CD4-positive, alpha-beta memory T cell (primary cell): Measurements from ENCODE around the gene GGT6. TPM values are rescaled to one million over a fixed set of nuclear protein-coding genes. Genes with fewer than 3 reads are reported as not detected.

Source experiments
- CTCF ChIA-PET: fragments of 350-600 bp; sonication (Branson Sonifier 250); formaldehyde crosslinking; loops from one replicate; lab custom pipeline; 2021; ENCODE audit warnings: inconsistent platforms; ENCODE audit not compliant: partially characterized antibody; lab: Charles Lee
- POLR2A ChIA-PET: fragments of 350-600 bp; sonication (Branson Sonifier 250); formaldehyde crosslinking; loops from one replicate; lab custom pipeline; 2021; ENCODE audit not compliant: partially characterized antibody; lab: Charles Lee
- DNase-seq, 5 donors: peaks; one replicate each; pipeline versions ENCODE4 v3.0.0 to v3.0.0-alpha.2; 2020 to 2022; ENCODE audit warnings: mixed read lengths in 1 of 5
- H3K27ac ChIP-seq: one replicate; pipeline ENCODE4 v1.7.0; 2013; ENCODE audit warnings: low read depth, low read length
- H3K27me3 ChIP-seq: 2 replicates; pipeline ENCODE4 v1.7.0; 2013; ENCODE audit warnings: mild to moderate bottlenecking, low read length, moderate library complexity; ENCODE audit not compliant: insufficient read depth
- H3K36me3 ChIP-seq: 2 replicates; pipeline ENCODE4 v1.7.0; 2013; ENCODE audit warnings: mild to moderate bottlenecking, low read length, moderate library complexity; ENCODE audit not compliant: insufficient read depth
- H3K4me1 ChIP-seq: 2 replicates; pipeline ENCODE4 v1.7.0; 2013; ENCODE audit warnings: mild to moderate bottlenecking, low read length, moderate library complexity; ENCODE audit not compliant: insufficient read depth
- H3K4me3 ChIP-seq, 2 donors: one replicate each; pipeline ENCODE4 v1.7.0; 2013; ENCODE audit warnings: low read length in 2 of 2, mild to moderate bottlenecking in 1 of 2
- H3K9me3 ChIP-seq, 2 donors: one replicate each; pipeline ENCODE4 v1.7.0; 2013; ENCODE audit warnings: low read length in 2 of 2, control low read depth in 1 of 2; ENCODE audit not compliant: control insufficient read depth in 1 of 2
- H3K27ac Mint-ChIP-seq, 7 donors: one replicate each; pipeline ENCODE4 v1.8.0; 2020 to 2021; ENCODE audit warnings: mixed read lengths in 7 of 7, mild to moderate bottlenecking in 6 of 7, inconsistent platforms in 3 of 7, moderate library complexity in 3 of 7
- H3K27me3 Mint-ChIP-seq, 2 donors: one replicate each; pipeline ENCODE4 v1.8.0; 2020 to 2021; ENCODE audit warnings: mixed read lengths in 2 of 2
- H3K36me3 Mint-ChIP-seq, 2 donors: one replicate each; pipeline ENCODE4 v1.8.0; 2020 to 2021; ENCODE audit warnings: mixed read lengths in 2 of 2, inconsistent platforms in 1 of 2, mild to moderate bottlenecking in 1 of 2
- H3K4me1 Mint-ChIP-seq, 4 donors: one replicate each; pipeline ENCODE4 v1.8.0; 2020 to 2021; ENCODE audit warnings: mixed read lengths in 4 of 4, mild to moderate bottlenecking in 1 of 4
- H3K4me3 Mint-ChIP-seq, 8 donors: one replicate each; pipeline ENCODE4 v1.8.0; 2020 to 2021; ENCODE audit warnings: mixed read lengths in 8 of 8, mild to moderate bottlenecking in 7 of 8, moderate library complexity in 6 of 8, inconsistent platforms in 3 of 8
- H3K9me3 Mint-ChIP-seq, 8 donors: one replicate each; pipeline ENCODE4 v1.8.0; 2020 to 2021; ENCODE audit warnings: mixed read lengths in 8 of 8, mild to moderate bottlenecking in 5 of 8, inconsistent platforms in 3 of 8, moderate library complexity in 1 of 8
- intact Hi-C: fragments of 100-400 bp; cut with micrococcal nuclease; formaldehyde crosslinking; loops from one replicate; pipeline ENCODE4 v1.15.1; 2023
- polyA plus RNA-seq, 2 donors: library from polyadenylated mRNA; unstranded; fragments of 300-500 nt; fragmentation: Illumina TruSeq; gene quantifications; one replicate each; pipeline ENCODE4 v1.2.3, GENCODE V29; 2021
- total RNA-seq, 2 experiments: library from RNA; stranded (reverse); gene quantifications; one replicate each; pipeline ENCODE4 v1.2.3, GENCODE V29; 2021

Gene GGT6
- total and polyA plus RNA-seq, 4 experiments from 2014 or later = not detected

GRCh38 chr17:4508207-4508606, 52.2 kb downstream of the GGT6 start:
- Mint-ChIP-seq H3K27ac (peak overlapping the region in 1 of 7 donors; percentile 29), H3K4me1 (peaks cover 13 to 42% (median 27%) of the 10 kb centered on the region in 4 donors), H3K27me3 (peaks cover 2 to 4% of the 10 kb centered on the region in 2 donors), H3K9me3 (no peaks in the 10 kb centered on the region), H3K4me3 (no peak overlapping the region), H3K36me3 (no peaks in the 10 kb centered on the region)
- H3K27ac ChIP-seq = no peak overlapping the region
- no peak overlapping the region for H3K4me3 ChIP-seq
- POLR2A ChIA-PET = no interaction called here
- no peaks in the 10 kb centered on the region for H3K36me3 ChIP-seq
- H3K27me3 ChIP-seq = peaks cover 5% of the 10 kb centered on the region
- intact Hi-C loops = no loop called here
- peaks cover 23% of the 10 kb centered on the region for H3K4me1 ChIP-seq
- no peak for DNase-seq
- no peaks in the 10 kb centered on the region for H3K9me3 ChIP-seq
- CTCF ChIA-PET = no interaction called here

GRCh38 chr17:4507361-4508111, 52.8 kb downstream of the GGT6 start:
- Histone ChIP-seq H3K36me3 (no peaks in the 10 kb centered on the region), H3K4me1 (peaks cover 23% of the 10 kb centered on the region), H3K27me3 (peaks cover 8% of the 10 kb centered on the region), H3K4me3 (no peak overlapping the region), H3K9me3 (no peaks in the 10 kb centered on the region), H3K27ac (no peak overlapping the region)
- peaks cover 13 to 42% (median 27%) of the 10 kb centered on the region in 4 donors for H3K4me1 Mint-ChIP-seq
- H3K9me3 Mint-ChIP-seq = no peaks in the 10 kb centered on the region
- intact Hi-C loops = no loop called here
- no peak for DNase-seq
- no peaks in the 10 kb centered on the region for H3K36me3 Mint-ChIP-seq
- CTCF ChIA-PET = no interaction called here
- POLR2A ChIA-PET = no interaction called here
- peak overlapping the region in 1 of 7 donors; percentile 29 for H3K27ac Mint-ChIP-seq
- H3K4me3 Mint-ChIP-seq = no peak overlapping the region
- H3K27me3 Mint-ChIP-seq = peaks cover 4 to 9% of the 10 kb centered on the region in 2 donors

Other genes with a start within 250 kb of the GGT6 start
- gene UBE2G1, start 193.9 kb downstream of the GGT6 start, total RNA-seq = 10 to 100 TPM; 56.9 to 61.6 TPM
- 10 to 100 TPM; 62.4 to 69.4 TPM for gene UBE2G1, start 193.9 kb downstream of the GGT6 start, polyA plus RNA-seq
- 1 to 10 TPM; 1.6 to 2.0 TPM for gene SPNS3, start 126.6 kb downstream of the GGT6 start, total RNA-seq
- 1 to 10 TPM; 4.8 to 5.9 TPM for gene SPNS3, start 126.6 kb downstream of the GGT6 start, polyA plus RNA-seq
- under 1 TPM; 0.11 to 0.12 TPM for gene SPNS2, start 61.7 kb downstream of the GGT6 start, total RNA-seq
- under 1 TPM; 0.24 to 0.29 TPM for gene SPNS2, start 61.7 kb downstream of the GGT6 start, polyA plus RNA-seq
- gene MYBBP1A, start 5.2 kb downstream of the GGT6 start, total RNA-seq = 10 to 100 TPM; 73.4 to 74.7 TPM
- 10 to 100 TPM; 12.5 to 35.2 TPM for gene MYBBP1A, start 5.2 kb downstream of the GGT6 start, polyA plus RNA-seq
- gene SMTNL2, start 24.0 kb upstream of the GGT6 start, total RNA-seq = not detected
- gene SMTNL2, start 24.0 kb upstream of the GGT6 start, polyA plus RNA-seq = not detected
- under 1 TPM in 1 of 2 experiments, not detected in 1; 0.49 TPM for gene ALOX15, start 81.1 kb upstream of the GGT6 start, total RNA-seq
- gene ALOX15, start 81.1 kb upstream of the GGT6 start, polyA plus RNA-seq = not detected
- 10 to 100 TPM; 78.0 to 81.8 TPM for gene PELP1, start 143.6 kb upstream of the GGT6 start, total RNA-seq
- gene PELP1, start 143.6 kb upstream of the GGT6 start, polyA plus RNA-seq = 10 to 100 TPM in 1 of 2 donors, 1 to 10 TPM in 1; 6.0 to 11.1 TPM
- gene ARRB2, start 150.1 kb upstream of the GGT6 start, total RNA-seq = 100 to 1,000 TPM; 340 to 341 TPM
- 10 to 100 TPM; 54.5 to 56.7 TPM for gene ARRB2, start 150.1 kb upstream of the GGT6 start, polyA plus RNA-seq
- 10 to 100 TPM; 31.7 to 35.4 TPM for gene MED11, start 170.9 kb upstream of the GGT6 start, total RNA-seq
- 10 to 100 TPM; 37.5 to 54.0 TPM for gene MED11, start 170.9 kb upstream of the GGT6 start, polyA plus RNA-seq
- gene ZMYND15, start 179.3 kb upstream of the GGT6 start, total RNA-seq = under 1 TPM; 0.41 to 0.44 TPM
- gene ZMYND15, start 179.3 kb upstream of the GGT6 start, polyA plus RNA-seq = under 1 TPM in 1 of 2 donors, not detected in 1; 0.15 TPM
- 1 to 10 TPM; 3.2 to 3.4 TPM for gene CXCL16, start 179.4 kb upstream of the GGT6 start, total RNA-seq
- 1 to 10 TPM; 1.8 to 3.8 TPM for gene CXCL16, start 179.4 kb upstream of the GGT6 start, polyA plus RNA-seq
- not detected for gene TM4SF5, start 211.3 kb upstream of the GGT6 start, total RNA-seq
- not detected for gene TM4SF5, start 211.3 kb upstream of the GGT6 start, polyA plus RNA-seq
- gene VMO1, start 225.8 kb upstream of the GGT6 start, total RNA-seq = under 1 TPM in 1 of 2 experiments, not detected in 1; 0.50 TPM
- not detected for gene VMO1, start 225.8 kb upstream of the GGT6 start, polyA plus RNA-seq
- not detected for gene GLTPD2, start 228.4 kb upstream of the GGT6 start, total RNA-seq
- not detected for gene GLTPD2, start 228.4 kb upstream of the GGT6 start, polyA plus RNA-seq
- gene PSMB6, start 235.6 kb upstream of the GGT6 start, total RNA-seq = 10 to 100 TPM; 44.4 to 46.4 TPM
- 100 to 1,000 TPM; 235 to 462 TPM for gene PSMB6, start 235.6 kb upstream of the GGT6 start, polyA plus RNA-seq
- gene PLD2, start 246.6 kb upstream of the GGT6 start, total RNA-seq = 10 to 100 TPM; 30.8 to 37.5 TPM
- gene PLD2, start 246.6 kb upstream of the GGT6 start, polyA plus RNA-seq = 1 to 10 TPM; 1.9 to 5.0 TPM